ENCODE measurements around the gene MLF2. TPM values are rescaled to one million over a fixed set of nuclear protein-coding genes. Genes with fewer than 3 reads are reported as not detected.
A peak's percentile ranks its signal among the peaks of the same experiment; 100 is the strongest.
"Not testable (repeated sequence)": the region's sequence is repeated elsewhere in the genome, so short reads cannot be mapped to it uniquely, and the experiment has no call there.

MLF2 gene
- polyA plus RNA-seq, 4 donors, result 163 to 233 (median 187) TPM

DNA sequence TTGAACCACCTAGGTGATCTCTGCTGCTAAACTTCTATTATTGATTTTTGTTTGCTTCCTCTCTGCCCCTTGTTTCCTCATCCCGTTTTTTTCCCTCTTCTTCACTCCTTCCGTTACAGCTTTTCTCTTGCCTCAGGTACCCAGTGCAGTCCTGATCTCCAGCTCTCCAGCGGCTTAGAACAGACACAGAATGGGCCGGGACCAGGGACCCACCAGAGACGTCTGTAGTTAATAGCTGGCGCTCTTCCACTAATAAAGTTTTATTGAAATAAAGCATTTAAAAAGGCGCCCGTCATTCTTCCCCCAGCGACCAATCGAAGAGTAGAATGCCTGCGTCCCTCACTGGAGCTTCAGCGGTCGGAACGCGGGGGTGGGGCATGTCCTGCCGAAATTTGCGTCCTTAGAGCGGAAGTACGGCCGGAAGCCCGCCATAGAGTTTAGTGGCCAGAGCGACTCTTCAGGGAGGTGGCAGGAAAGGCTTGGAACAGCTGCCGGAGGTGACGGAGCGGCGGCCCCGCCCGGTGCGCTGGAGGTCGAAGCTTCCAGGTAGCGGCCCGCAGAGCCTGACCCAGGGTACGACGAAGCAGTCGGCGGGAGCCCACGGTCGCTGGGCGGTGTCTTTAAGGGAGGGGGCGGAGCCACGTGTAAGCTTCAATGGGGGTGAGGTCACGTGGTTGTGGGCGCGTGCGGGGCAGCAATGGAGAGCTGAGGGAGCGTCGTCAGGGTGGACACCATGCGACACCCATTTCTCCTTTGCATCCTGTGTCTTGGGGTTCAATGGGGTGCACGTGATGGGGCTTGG lies 29.1 kb downstream of the MLF2 start, which contains the start of gene COPS7A:
Gene COPS7A (plus strand): TSS at position 440 of the 802 bp plus-strand sequence. CDS start 611 bp downstream, outside the sequence.
- 0 to 1% (median 0%) methylated on average over 48 to 49 of the region's 49 CpGs for WGBS, 3 donors
- H3K9me3 ChIP-seq (ENCODE audit: control insufficient read depth in 2 of 2, insufficient read depth in 1 of 2, low read depth in 1 of 2, low read length in 1 of 2), result no peaks in the 10 kb centered on the region
- peaks cover 0 to 7% (median 5%) of the 10 kb centered on the region in 3 donors for H3K4me1 ChIP-seq (ENCODE audit: control insufficient read depth in 3 of 3, insufficient read depth in 2 of 3, low read depth in 1 of 3, low read length in 2 of 3)
- H3K27me3 ChIP-seq (ENCODE audit: control insufficient read depth in 3 of 3, insufficient read depth in 3 of 3, low read length in 3 of 3), result no peaks in the 10 kb centered on the region
- peaks cover 0 to 11% (median under 1%) of the 10 kb centered on the region in 3 donors for H3K36me3 ChIP-seq (ENCODE audit: control insufficient read depth in 3 of 3, insufficient read depth in 2 of 3, low read depth in 1 of 3, low read length in 3 of 3)
- DNase-seq (peak; percentile 99), FAIRE-seq (peak; percentile 84)
- peak within 1 kb of the TSS; percentile 85 to 94 (median 89) for H3K27ac ChIP-seq (ENCODE audit: low read depth in 1 of 3, low read length in 2 of 3)
- H3K4me3 ChIP-seq (ENCODE audit: low read depth in 1 of 3, low read length in 3 of 3), result peak within 1 kb of the TSS; percentile 35 to 77 (median 67)

DNA sequence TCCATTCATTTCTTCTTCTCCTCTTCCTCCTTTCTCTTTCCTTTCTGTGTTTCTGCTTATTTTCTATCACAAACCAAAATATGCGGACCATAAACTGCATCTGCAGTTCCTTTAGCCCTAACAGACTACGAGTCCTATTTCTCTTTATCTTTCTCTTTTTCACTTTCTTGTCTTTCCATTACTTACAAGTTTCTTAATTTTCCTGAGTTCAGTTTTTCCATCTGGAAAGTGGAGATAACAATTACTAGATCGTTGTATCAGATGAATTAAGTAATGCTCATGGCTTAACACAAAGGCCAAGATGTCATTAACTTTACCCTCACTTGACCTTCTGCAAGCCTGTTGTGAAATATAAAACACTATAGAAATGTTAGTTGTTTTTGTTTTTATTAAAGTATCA lies 30.1 kb downstream of the MLF2 start:
- 66 to 76% (median 75%) methylated on average over 3 of the region's 3 CpGs for WGBS, 3 donors
- H3K9me3 ChIP-seq (ENCODE audit: control insufficient read depth in 2 of 2, insufficient read depth in 1 of 2, low read depth in 1 of 2, low read length in 1 of 2), result no peaks in the 10 kb centered on the region
- no peak for DNase-seq
- no peak for FAIRE-seq
- H3K4me1 ChIP-seq (ENCODE audit: control insufficient read depth in 3 of 3, insufficient read depth in 2 of 3, low read depth in 1 of 3, low read length in 2 of 3), result peaks cover 0 to 7% (median 5%) of the 10 kb centered on the region in 3 donors
- H3K4me3 ChIP-seq (ENCODE audit: low read depth in 1 of 3, low read length in 3 of 3), result no peak overlapping the region
- H3K27ac ChIP-seq (ENCODE audit: low read depth in 1 of 3, low read length in 2 of 3), result no peak overlapping the region
- peaks cover 0 to 3% (median 0%) of the 10 kb centered on the region in 3 donors for H3K36me3 ChIP-seq (ENCODE audit: control insufficient read depth in 3 of 3, insufficient read depth in 2 of 3, low read depth in 1 of 3, low read length in 3 of 3)
- H3K27me3 ChIP-seq (ENCODE audit: control insufficient read depth in 3 of 3, insufficient read depth in 3 of 3, low read length in 3 of 3), result no peaks in the 10 kb centered on the region

DNA sequence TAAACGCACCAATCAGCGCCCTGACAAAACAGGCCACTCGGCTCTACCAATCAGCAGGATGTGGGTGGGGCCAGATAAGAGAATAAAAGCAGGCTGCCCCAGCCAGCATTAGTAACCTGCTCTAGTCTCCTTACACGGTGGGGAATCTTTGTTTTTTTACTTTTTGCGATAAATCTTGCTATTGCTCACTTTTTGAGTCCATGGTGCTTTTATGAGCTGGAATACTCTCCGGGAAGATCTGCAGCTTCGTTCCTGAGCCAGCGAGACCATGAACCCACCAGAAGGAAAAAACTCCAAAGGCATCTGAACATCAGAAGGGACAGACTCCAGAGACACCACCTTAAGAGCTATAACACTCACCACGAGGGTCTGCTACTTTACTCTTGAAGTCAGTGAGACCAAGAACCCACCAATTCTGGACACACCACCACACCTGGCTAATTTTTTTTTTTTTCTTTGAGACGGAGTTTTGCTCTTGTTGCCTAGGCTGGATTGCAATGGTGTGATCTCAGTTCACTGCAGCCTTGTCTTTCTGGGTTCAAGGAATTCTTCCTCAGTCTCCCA lies 36.0 kb downstream of the MLF2 start:
- Histone ChIP-seq H3K4me1 (ENCODE audit: control insufficient read depth in 3 of 3, insufficient read depth in 2 of 3, low read depth in 1 of 3, low read length in 2 of 3) (no peaks in the 10 kb centered on the region), H3K36me3 (ENCODE audit: control insufficient read depth in 3 of 3, insufficient read depth in 2 of 3, low read depth in 1 of 3, low read length in 3 of 3) (no peaks in the 10 kb centered on the region), H3K27me3 (ENCODE audit: control insufficient read depth in 3 of 3, insufficient read depth in 3 of 3, low read length in 3 of 3) (no peaks in the 10 kb centered on the region), H3K4me3 (ENCODE audit: low read depth in 1 of 3, low read length in 3 of 3) (no peak overlapping the region), H3K27ac (ENCODE audit: low read depth in 1 of 3, low read length in 2 of 3) (no peak overlapping the region), H3K9me3 (ENCODE audit: control insufficient read depth in 2 of 2, insufficient read depth in 1 of 2, low read depth in 1 of 2, low read length in 1 of 2) (no peaks in the 10 kb centered on the region)
- no peak for FAIRE-seq
- WGBS, 3 donors, result 67 to 86% (median 79%) methylated on average over 7 to 8 of the region's 10 CpGs
- DNase-seq, result no peak

DNA sequence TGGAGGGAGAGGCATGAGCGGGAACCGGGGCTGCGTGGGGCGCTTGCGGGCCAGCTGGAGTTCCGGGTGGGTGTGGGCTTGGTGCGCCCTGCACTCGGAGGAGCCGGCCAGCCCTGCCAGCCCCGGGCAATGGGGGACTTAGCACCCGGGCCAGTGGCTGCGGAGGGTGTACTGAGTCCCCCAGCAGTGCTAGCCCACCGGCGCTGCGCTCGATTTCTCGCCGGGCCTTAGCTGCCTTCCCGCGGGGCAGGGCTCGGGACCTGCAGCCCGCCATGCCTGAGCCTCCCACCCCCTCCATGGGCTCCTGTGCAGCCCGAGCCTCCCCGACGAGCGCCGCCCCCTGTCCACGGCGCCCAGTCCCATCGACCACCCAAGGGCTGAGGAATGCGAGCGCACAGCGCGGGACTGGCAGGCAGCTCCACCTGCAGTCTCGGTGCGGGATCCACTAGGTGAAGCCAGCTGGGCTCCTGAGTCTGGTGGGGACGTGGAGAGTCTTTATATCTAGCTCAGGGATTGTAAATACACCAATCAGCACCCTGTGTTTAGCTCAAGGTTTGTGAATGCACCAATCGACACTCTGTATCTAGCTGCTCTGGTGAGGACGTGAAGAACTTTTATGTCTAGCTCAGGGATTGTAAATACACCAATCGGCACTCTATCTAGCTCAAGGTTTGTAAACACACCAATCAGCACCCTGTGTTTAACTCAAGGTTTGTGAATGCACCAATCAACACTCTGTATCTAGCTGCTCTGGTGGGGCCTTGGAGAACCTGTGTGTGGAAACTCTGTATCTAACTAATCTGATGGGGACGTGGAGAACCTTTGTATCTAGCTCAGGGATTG lies 36.7 kb downstream of the MLF2 start:
- not testable (repeated sequence) for FAIRE-seq

DNA sequence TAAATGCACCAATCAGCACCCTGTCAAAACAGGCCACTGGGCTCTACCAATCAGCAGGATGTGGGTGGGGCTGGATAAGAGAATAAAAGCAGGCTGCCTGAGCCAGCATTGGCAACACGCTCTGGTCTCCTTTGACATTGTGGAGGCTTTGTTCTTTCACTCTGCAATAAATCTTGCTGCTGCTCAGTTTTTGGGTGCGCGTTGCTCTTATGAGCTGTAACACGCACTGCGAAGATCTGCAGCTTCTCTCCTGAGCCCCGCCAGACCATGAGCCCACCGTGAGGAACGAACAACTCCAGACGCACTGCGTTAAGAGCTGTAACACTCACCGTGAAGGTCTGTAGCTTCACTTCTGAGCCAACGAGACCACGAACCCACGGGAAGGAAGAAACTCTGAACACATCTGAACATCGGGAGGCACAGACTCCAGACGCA lies 44.0 kb downstream of the MLF2 start:
- no peaks in the 10 kb centered on the region for H3K36me3 ChIP-seq (ENCODE audit: control insufficient read depth in 3 of 3, insufficient read depth in 2 of 3, low read depth in 1 of 3, low read length in 3 of 3)
- no peak overlapping the region for H3K27ac ChIP-seq (ENCODE audit: low read depth in 1 of 3, low read length in 2 of 3)
- 68 to 88% (median 78%) methylated on average over 16 of the region's 16 CpGs for WGBS, 3 donors
- no peak overlapping the region for H3K4me3 ChIP-seq (ENCODE audit: low read depth in 1 of 3, low read length in 3 of 3)
- FAIRE-seq (no peak), DNase-seq (no peak)
- H3K9me3 ChIP-seq (ENCODE audit: control insufficient read depth in 2 of 2, insufficient read depth in 1 of 2, low read depth in 1 of 2, low read length in 1 of 2), result no peaks in the 10 kb centered on the region
- peaks cover 0 to 6% (median 0%) of the 10 kb centered on the region in 3 donors for H3K27me3 ChIP-seq (ENCODE audit: control insufficient read depth in 3 of 3, insufficient read depth in 3 of 3, low read length in 3 of 3)
- no peaks in the 10 kb centered on the region for H3K4me1 ChIP-seq (ENCODE audit: control insufficient read depth in 3 of 3, insufficient read depth in 2 of 3, low read depth in 1 of 3, low read length in 2 of 3)

More for the DNA sequence above, 36.7 kb downstream of the MLF2 start:
- not testable (repeated sequence) for H3K27ac ChIP-seq (ENCODE audit: low read depth in 1 of 3, low read length in 2 of 3); DNase-seq; H3K36me3 ChIP-seq (ENCODE audit: control insufficient read depth in 3 of 3, insufficient read depth in 2 of 3, low read depth in 1 of 3, low read length in 3 of 3); H3K27me3 ChIP-seq (ENCODE audit: control insufficient read depth in 3 of 3, insufficient read depth in 3 of 3, low read length in 3 of 3); H3K4me3 ChIP-seq (ENCODE audit: low read depth in 1 of 3, low read length in 3 of 3); H3K4me1 ChIP-seq (ENCODE audit: control insufficient read depth in 3 of 3, insufficient read depth in 2 of 3, low read depth in 1 of 3, low read length in 2 of 3); H3K9me3 ChIP-seq (ENCODE audit: control insufficient read depth in 2 of 2, insufficient read depth in 1 of 2, low read depth in 1 of 2, low read length in 1 of 2)
- 74 to 90% (median 88%) methylated on average over 6 to 28 of the region's 41 CpGs for whole genome bisulfite sequencing, 3 donors

DNA sequence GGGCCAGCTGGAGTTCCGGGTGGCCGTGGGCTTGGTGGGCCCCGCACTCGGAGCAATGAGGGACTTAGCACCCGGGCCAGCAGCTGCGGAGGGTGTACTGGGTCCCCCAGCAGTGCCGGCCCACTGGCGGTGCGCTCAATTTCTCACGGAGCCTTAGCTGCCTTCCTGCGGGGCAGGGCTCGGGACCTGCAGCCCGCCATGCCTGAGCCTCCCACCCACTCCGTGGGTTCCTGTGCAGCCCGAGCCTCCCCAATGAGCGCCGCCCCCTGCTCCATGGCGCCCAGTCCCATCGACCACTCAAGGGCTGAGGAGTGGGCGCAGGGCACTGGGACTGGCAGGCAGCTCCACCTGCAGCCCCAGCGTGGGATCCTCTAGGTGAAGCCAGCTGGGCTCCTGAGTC lies 44.6 kb downstream of the MLF2 start:
- H3K9me3 ChIP-seq (ENCODE audit: control insufficient read depth in 2 of 2, insufficient read depth in 1 of 2, low read depth in 1 of 2, low read length in 1 of 2); H3K4me1 ChIP-seq (ENCODE audit: control insufficient read depth in 3 of 3, insufficient read depth in 2 of 3, low read depth in 1 of 3, low read length in 2 of 3); H3K36me3 ChIP-seq (ENCODE audit: control insufficient read depth in 3 of 3, insufficient read depth in 2 of 3, low read depth in 1 of 3, low read length in 3 of 3); H3K27ac ChIP-seq (ENCODE audit: low read depth in 1 of 3, low read length in 2 of 3); H3K4me3 ChIP-seq (ENCODE audit: low read depth in 1 of 3, low read length in 3 of 3); DNase-seq; FAIRE-seq: not testable (repeated sequence)
- 92 to 94% (median 93%) methylated on average over 20 to 21 of the region's 21 CpGs for WGBS, 3 donors
- H3K27me3 ChIP-seq (ENCODE audit: control insufficient read depth in 3 of 3, insufficient read depth in 3 of 3, low read length in 3 of 3), result peaks cover 0 to 12% (median 2%) of the 10 kb centered on the region in 3 donors

DNA sequence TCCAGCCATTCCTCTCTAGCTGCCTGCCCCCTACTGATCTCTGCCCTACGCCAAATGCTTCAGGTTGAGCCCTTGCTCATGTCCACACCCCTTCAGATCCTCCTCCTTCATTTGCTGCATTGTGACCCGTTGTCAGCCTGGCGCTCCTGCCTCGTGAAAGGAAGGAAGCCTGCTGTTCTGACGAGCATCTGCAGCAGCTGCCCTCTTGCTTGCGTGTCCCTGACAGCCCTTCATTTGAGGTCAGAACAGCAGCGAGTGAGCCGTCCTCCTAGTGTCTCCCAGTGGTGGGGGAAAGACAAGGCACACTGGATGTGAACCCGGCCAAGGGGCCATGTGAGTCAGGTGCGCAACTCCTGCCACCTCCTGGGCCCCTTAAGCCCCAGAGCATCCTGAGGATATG lies 49.3 kb downstream of the MLF2 start:
- 8 to 10% (median 9%) methylated on average over 10 of the region's 10 CpGs for WGBS, 3 donors
- DNase-seq (no peak), FAIRE-seq (no peak)
- Histone ChIP-seq H3K4me3 (ENCODE audit: low read depth in 1 of 3, low read length in 3 of 3) (no peak overlapping the region), H3K27ac (ENCODE audit: low read depth in 1 of 3, low read length in 2 of 3) (no peak overlapping the region), H3K9me3 (ENCODE audit: control insufficient read depth in 2 of 2, insufficient read depth in 1 of 2, low read depth in 1 of 2, low read length in 1 of 2) (no peaks in the 10 kb centered on the region), H3K27me3 (ENCODE audit: control insufficient read depth in 3 of 3, insufficient read depth in 3 of 3, low read length in 3 of 3) (peaks cover 4 to 54% (median 20%) of the 10 kb centered on the region in 3 donors), H3K4me1 (ENCODE audit: control insufficient read depth in 3 of 3, insufficient read depth in 2 of 3, low read depth in 1 of 3, low read length in 2 of 3) (peaks cover 0 to 5% (median 0%) of the 10 kb centered on the region in 3 donors), H3K36me3 (ENCODE audit: control insufficient read depth in 3 of 3, insufficient read depth in 2 of 3, low read depth in 1 of 3, low read length in 3 of 3) (no peaks in the 10 kb centered on the region)
